NCI-H446 treated with DMSO at 0.1 percent for 48 hours (cell line): Measurements from ENCODE around the gene MAPRE2.
A peak's percentile ranks its signal among the peaks of the same experiment; 100 is the strongest.

Experiments
- DNase-seq: peaks from one replicate; lab custom pipeline; 2025; lab: John Stamatoyannopoulos, UW

The MAPRE2 gene

GRCh38 chr18:35038029-35038428, 3.2 kb upstream of the MAPRE2 start:
- DNase-seq = no peak

DNA sequence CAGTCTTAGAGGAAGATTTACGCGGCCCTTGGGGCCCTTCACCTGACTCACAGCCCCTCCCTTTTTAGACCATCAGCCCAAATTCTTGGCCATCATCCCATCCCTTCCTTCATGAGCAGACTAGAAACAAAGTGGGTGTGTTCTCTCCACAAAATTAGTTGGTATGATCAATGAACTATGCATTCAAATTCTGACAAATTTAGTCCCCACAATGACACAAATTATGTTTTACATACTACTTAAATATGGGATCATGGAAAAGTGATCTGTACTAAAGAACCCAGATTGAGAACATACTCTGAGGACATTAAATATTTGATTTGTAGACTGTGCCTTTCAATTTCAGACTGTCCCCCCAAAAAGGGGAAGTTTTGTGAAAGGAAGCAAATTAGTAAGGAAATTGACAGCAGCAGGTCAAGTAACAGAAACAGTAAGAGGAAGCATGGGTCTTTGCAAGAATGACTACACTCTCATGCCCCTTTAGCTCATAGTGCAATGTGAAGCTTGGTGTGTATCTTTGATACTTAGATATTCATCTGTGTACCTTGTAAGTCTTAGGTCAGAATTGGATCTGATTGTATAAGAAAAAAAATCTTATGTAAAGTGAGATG, 2.2 kb upstream of the MAPRE2 start:
- no peak for DNase-seq

DNA sequence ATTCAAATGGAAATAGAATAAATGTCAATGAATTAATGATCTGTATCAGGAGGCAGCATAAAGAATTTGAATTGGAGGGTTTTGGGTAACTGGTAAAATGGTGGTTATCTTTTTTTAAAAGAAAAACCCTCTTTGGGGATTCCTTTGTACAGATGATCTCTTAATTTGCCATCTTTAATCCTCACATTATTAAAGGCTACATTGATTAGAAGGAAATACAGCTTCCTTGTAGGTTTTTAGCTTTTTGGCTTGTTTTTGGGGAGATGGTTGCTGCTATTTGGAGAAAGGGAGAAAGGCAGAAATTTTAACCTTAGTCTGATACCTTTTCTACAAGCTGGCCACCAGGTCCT, 600 bp upstream of the MAPRE2 start:
- no peak for DNase-seq

DNA sequence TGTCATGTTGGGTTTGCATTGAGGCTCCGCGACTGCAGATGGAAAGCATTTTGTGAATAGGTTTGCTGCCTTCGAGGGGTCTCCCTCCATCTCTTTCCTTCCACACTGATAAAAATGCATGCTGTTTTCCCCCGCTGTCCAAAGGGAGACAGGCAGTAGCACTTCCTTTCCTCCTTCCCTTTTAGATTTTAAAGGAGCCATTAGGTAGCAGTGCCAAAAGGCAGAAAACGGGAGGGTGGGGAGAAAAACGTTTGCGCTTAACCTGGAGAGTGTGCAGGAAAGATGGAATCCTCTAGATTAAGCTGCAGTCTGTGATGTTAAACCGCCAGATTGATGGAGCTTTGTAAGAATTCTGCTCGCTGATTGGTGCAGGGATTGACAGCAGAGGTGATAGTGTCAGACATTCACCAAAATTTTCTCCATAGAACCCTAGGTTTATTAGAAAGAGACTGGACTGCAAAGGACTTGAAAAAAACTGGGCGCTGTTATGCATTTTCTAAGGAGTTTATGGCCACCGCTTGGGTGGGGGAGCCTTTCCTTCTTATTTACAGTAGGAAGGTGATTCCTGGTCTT, 688 bp downstream of the MAPRE2 start:
- no peak for DNase-seq

DNA sequence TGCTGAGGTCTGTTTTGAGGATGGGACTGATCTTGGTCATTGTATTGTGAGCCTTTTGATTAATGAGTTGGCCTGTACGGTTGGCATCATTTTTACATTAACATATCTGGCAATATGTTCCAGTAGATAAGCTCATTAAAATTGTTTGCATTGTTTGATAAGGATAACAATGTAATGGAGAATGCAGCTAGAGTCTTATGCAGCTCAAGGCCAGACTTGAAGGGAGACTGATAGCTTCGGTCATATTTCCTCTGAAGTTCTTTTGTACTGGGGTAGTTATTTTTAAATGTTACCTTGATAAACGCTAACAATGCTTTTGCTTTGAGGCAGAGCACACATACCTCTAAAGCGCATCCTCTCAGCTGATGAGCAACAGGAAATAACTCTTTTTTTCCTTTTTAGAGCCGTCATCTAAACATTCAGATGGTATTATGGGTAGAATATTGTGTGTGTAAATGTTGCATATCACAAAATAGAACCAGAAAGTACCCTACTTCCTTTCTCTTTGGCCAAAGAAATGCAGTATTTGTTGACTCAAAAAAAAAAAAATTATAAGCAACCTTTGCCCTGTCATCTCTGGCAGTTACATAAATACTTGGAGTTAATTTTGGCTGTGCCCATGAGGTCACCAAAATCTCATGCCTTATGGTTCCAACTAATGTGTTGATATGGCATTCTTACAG, 1.3 kb downstream of the MAPRE2 start:
- DNase-seq = no peak

DNA sequence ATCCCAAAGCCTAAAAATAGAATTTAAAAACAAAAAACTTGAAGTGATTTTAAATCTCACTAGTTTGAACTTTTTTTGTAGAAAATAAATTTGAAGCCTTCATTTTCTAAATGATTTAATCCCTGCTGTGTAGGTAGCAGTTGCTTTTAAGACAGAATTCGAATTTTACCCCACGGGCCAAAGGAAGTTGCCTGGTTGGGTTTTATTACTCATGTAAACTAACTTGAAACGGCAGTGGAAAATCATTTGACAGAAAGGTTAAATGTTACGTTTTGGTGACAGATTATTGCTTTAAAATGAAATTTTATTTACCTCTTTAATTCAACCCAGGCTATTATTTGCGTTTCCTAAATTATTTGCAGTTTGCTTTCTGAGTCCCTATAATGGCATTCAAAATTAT, 2.0 kb downstream of the MAPRE2 start:
- no peak for DNase-seq

DNA sequence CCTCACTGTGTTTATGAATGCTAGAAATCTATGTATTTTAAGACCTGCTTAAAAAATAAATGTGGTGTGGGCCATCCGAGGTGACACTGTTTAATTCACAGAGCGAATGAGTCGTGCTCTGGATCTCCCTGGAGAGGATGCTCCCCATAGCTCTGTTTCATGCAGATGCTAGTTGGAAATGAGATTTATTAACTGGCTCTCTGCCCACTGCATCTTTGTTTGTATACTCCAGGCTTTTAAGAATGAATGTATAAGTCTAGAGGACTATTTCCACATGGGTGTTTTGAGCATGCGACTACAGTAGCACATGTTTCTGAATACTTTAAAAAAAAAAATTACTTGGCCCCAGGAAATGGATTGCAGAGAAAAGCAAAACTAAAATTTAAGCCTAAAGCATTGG, 3.9 kb downstream of the MAPRE2 start:
- DNase-seq = peak; percentile 30

- DNase-seq = no peak
Measured at GRCh38 chr18:35045806-35046205, 4.6 kb downstream of the MAPRE2 start.

GRCh38 chr18:35047697-35048292, 6.6 kb downstream of the MAPRE2 start:
- DNase-seq = no peak

DNA sequence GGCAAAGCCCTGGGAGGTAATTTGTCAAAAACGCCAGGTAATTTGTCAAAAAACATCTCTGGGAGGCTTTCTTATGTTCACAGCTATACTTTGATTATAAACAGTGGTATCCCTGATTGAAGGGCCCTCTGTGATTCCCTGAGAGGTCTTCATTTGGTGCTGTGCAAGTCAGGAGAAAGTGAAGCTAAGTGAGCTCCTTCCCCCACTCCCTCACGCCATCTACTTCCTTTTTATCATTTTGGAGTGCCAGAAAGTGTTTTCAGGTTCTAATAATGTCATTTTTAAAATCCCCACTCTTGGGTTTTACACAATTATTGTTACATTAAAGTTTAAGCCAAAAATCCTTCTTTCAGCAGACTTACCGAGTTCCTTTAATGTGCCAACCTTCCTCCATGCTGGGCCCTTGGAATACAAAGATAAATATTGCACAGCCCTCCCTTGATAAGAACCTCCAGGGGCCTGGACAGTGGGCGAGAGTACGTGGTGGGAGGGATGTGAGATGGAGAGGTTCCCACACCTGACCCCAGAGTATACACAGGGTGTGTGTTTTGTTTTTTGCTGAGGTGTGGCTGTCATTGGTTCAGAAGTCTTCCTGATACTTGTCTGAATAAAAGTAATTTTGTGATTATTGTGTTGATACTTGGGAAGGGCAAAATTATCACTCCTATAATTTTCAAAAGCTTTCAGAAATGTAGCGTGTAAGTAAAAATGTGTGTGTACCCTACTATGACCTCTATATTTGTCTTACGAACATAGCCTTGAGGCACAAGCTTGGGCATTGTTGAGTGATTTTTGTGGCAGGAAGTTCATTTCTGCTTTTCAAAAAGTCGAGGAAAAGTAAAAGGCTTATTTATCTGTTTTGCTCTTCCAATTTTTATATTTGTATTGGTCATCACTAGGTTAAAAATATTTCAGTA, 8.2 kb downstream of the MAPRE2 start:
- no peak for DNase-seq

DNA sequence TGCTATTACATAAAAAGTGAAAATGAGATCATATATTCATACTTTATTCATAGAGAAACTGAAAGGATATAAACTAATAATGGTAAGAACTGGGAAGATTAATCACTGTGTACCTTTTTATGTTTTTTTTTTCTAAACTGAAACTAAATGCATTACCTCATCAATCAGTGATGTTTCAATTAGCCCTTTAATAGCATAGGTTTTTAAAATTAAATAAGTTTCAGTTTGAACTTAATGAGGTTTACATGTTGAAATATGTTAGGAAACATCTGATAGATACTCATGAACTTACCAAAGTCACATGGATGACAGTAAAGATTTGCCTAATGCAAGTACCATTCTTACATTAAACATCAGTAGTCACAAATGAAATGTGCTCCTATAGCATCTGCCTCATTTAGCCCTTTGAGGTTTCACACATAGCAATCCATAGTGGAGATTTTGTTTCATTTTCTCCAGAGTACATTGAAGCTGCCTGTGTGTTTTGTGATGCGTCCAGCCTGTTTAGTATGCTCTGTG, 8.9 kb downstream of the MAPRE2 start:
- no peak for DNase-seq

GRCh38 chr18:35050705-35051195, 9.5 kb downstream of the MAPRE2 start:
- no peak for DNase-seq

- peak; percentile 15 for DNase-seq
Measured at GRCh38 chr18:35051641-35052377, 10.6 kb downstream of the MAPRE2 start.

GRCh38 chr18:35054401-35054800, 13.2 kb downstream of the MAPRE2 start:
- no peak for DNase-seq

- DNase-seq = no peak
Measured at GRCh38 chr18:35055105-35055504, 13.9 kb downstream of the MAPRE2 start.

DNA sequence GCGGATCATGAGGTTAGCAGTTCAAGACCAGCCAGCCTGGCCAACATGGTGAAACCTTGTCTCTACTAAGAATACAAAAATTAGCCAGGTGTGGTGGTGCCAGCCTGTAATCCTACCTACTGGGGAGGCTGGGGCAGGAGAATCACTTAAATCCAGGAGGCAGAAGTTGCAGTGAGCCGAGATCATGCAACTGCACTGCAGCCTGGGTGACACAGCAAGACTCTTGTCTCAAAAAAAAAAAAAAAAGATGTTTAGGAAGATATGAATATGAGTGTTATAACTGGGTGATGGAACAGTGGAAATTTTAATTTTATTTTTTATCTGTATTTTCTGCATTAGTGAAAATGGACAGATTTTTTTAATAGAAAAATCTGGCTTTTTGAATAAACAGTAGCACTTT, 14.5 kb downstream of the MAPRE2 start:
- no peak for DNase-seq

- DNase-seq = no peak
Measured at GRCh38 chr18:35059280-35059927, 18.2 kb downstream of the MAPRE2 start.

DNA sequence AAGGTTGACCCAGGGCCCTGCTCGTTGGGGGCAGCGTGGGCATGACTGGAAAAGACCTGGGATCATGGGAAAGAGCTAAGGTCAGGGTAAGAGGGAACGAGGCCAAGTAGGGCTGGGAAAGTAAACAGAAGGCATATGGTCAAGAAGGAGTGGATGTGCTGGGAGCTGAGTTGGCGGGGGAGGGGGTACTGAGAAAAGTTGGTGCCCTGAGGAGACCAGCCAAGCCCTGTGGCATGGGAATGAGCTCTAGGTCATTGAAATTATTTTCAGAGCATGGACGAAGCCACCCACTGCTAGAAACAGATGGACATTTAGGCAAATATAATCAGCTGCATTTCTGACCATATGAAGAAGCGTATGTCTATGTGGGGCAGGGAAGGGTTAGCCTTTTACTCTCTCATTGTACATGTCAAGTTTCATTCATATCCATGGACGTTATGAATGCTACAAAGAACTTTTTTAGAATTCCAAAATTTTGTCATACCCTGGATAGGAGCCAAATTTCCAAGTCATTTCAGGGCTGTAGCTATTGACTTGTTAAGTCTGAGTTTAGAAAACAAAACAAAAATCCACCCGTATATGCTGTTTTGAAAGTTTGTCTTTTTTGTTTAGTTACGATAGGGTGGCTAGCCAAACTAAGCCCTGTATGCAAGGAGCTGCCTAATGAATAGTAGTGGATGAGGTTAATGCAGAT, 19.1 kb downstream of the MAPRE2 start:
- DNase-seq = no peak

GRCh38 chr18:35061336-35061735, 20.1 kb downstream of the MAPRE2 start:
- DNase-seq = no peak

GRCh38 chr18:35061804-35062203, 20.6 kb downstream of the MAPRE2 start:
- DNase-seq = no peak
